HFFc6 (cell line): Measurements from ENCODE around the gene TENM3. TPM values are rescaled to one million over a fixed set of nuclear protein-coding genes. Genes with fewer than 3 reads are reported as not detected.

Source experiments
- DNase-seq: peaks from one replicate; pipeline ENCODE4 v3.0.0-alpha.2; 2018
- H3K27ac Mint-ChIP-seq: 2 replicates; pipeline ENCODE4 v1.8.0; 2020; ENCODE audit warnings: mild to moderate bottlenecking, mixed read lengths
- H3K27me3 Mint-ChIP-seq: 2 replicates; pipeline ENCODE4 v1.8.0; 2021; ENCODE audit warnings: mild to moderate bottlenecking, moderate library complexity, mixed read lengths; ENCODE audit not compliant: insufficient read depth
- H3K36me3 Mint-ChIP-seq: 2 replicates; pipeline ENCODE4 v1.8.0; 2021; ENCODE audit warnings: low read depth, mixed read lengths
- H3K4me1 Mint-ChIP-seq: 2 replicates; pipeline ENCODE4 v1.8.0; 2020; ENCODE audit warnings: low read depth, mixed read lengths
- H3K4me3 Mint-ChIP-seq: 2 replicates; pipeline ENCODE4 v1.8.0; 2020; ENCODE audit warnings: mild to moderate bottlenecking, moderate library complexity, mixed read lengths
- H3K9me3 Mint-ChIP-seq: 2 replicates; pipeline ENCODE4 v1.8.0; 2020; ENCODE audit warnings: mild to moderate bottlenecking, mixed read lengths
- total RNA-seq, 6 experiments: library from RNA; stranded (reverse); fragmentation: NEBNext Ultra II Directional; extraction: Animal tissue kit (Norgen Biotek cat#: 25700); gene quantifications; 2 replicates in 1 of 6; 3 replicates in 5 of 6; pipeline ENCODE4 v1.2.3, GENCODE V29; 2021
- TF ChIP-seq, protein P1 (sequence below): fragments of 200-600 bp; sonication (generic); IDR thresholded peaks from 2 replicates; pipeline ENCODE4 v1.5.0; 2021; ENCODE audit warnings: antibody characterized with exemption, mild to moderate bottlenecking

TENM3 gene
- total RNA-seq, 6 experiments from 2014 or later = 31.1 to 52.1 (median 42.0) TPM

DNA sequence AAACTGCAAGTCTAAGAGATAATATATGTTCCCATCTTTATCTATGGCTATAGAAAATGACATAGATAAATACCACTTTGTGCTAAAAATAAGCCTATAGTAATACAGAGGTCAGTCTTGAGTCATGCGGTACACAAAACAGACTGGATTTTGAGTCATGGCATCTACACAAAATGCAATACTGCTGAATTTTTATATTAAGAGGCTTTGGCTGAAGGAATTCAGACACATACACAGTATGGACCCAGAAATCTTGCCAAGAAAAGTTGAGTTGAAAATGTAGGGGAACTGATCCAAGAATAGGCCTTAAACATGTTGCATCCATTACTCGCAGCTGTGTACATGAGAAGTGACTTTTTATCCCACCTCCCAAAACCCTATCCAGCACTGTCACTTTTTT lies 184.4 kb downstream of the TENM3 start:
- H3K27ac Mint-ChIP-seq = no peak overlapping the region
- no peaks in the 10 kb centered on the region for H3K36me3 Mint-ChIP-seq
- H3K27me3 Mint-ChIP-seq = no peaks in the 10 kb centered on the region
- peaks cover 50% of the 10 kb centered on the region for H3K4me1 Mint-ChIP-seq
- H3K4me3 Mint-ChIP-seq = no peak overlapping the region
- TF ChIP-seq, protein P1, sequence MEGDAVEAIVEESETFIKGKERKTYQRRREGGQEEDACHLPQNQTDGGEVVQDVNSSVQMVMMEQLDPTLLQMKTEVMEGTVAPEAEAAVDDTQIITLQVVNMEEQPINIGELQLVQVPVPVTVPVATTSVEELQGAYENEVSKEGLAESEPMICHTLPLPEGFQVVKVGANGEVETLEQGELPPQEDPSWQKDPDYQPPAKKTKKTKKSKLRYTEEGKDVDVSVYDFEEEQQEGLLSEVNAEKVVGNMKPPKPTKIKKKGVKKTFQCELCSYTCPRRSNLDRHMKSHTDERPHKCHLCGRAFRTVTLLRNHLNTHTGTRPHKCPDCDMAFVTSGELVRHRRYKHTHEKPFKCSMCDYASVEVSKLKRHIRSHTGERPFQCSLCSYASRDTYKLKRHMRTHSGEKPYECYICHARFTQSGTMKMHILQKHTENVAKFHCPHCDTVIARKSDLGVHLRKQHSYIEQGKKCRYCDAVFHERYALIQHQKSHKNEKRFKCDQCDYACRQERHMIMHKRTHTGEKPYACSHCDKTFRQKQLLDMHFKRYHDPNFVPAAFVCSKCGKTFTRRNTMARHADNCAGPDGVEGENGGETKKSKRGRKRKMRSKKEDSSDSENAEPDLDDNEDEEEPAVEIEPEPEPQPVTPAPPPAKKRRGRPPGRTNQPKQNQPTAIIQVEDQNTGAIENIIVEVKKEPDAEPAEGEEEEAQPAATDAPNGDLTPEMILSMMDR = no peak
- DNase-seq = no peak
- no peaks in the 10 kb centered on the region for H3K9me3 Mint-ChIP-seq

DNA sequence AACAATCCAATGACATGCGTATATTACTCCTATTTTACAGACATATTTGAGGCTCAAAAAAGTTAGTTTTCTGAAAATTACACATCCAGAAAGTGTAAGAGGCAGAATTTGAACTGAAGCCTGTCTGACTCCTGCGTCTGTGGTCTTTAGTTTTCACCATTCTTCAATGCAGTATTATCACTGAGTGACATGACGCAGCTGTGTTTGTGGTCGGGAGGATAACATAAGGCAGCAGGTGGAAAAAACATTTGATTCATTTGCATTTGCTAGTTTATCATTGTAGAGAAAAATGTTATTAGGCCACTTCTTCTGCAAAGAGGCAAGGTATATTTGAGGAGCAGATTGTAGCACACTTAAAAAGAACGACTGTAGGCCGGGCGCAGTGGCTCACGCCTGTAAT lies 186.7 kb downstream of the TENM3 start:
- DNase-seq = no peak
- Mint-ChIP-seq H3K9me3 (no peaks in the 10 kb centered on the region), H3K4me3 (no peak overlapping the region), H3K4me1 (peaks cover 29% of the 10 kb centered on the region), H3K27ac (no peak overlapping the region), H3K36me3 (0 out of 2 replicates have a peak, but pooled peaks cover 5% of the 10 kb centered on the region), H3K27me3 (no peaks in the 10 kb centered on the region)
- TF ChIP-seq, protein P1 = no peak

DNA sequence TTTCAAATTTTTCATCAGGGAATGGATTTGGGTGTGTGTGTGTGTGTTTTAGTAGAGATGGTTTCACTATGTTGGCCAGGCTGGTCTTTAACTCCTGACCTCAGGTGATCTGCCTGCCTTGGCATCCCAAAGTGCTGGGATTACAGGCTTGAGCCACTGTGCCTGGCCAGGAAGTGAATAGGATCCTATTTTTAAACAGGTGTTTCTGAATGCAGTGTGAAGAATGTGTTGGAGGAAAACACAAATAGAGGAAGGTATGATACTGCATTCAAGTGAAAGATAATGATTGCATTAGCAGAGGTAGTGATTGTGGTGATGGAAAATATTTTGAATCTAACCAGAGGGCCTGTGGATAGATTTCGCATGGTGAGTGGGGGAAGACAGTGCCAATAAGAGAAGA lies 189.6 kb downstream of the TENM3 start:
- H3K36me3 Mint-ChIP-seq = 0 out of 2 replicates have a peak, but pooled peaks cover 5% of the 10 kb centered on the region
- H3K4me1 Mint-ChIP-seq = peaks cover 5% of the 10 kb centered on the region

DNA sequence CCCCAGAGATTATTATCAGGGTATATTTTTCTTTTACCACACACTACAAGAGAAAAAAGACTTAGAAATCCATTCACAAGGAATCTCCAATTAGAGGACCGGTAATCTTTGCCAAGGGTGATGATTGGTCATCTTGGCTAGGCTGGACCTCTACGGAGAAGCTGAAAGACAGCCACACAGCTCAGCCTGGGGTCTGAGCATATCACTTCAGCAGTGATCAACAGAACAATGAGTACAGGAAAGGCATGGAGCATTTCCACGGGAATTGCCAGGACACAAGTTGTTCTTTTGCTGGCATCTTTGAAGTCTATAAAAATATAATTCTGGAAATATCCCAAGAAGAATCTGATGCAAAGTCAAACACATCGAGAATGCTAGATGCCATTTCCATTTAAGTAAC lies 191.5 kb downstream of the TENM3 start:
- H3K4me3 Mint-ChIP-seq = no peak overlapping the region

More for the DNA sequence above, 189.6 kb downstream of the TENM3 start:
- H3K27ac Mint-ChIP-seq = no peak overlapping the region
- TF ChIP-seq, protein P1 = no peak
- no peak overlapping the region for H3K4me3 Mint-ChIP-seq
- H3K9me3 Mint-ChIP-seq = no peaks in the 10 kb centered on the region
- no peaks in the 10 kb centered on the region for H3K27me3 Mint-ChIP-seq
- DNase-seq = no peak

DNA sequence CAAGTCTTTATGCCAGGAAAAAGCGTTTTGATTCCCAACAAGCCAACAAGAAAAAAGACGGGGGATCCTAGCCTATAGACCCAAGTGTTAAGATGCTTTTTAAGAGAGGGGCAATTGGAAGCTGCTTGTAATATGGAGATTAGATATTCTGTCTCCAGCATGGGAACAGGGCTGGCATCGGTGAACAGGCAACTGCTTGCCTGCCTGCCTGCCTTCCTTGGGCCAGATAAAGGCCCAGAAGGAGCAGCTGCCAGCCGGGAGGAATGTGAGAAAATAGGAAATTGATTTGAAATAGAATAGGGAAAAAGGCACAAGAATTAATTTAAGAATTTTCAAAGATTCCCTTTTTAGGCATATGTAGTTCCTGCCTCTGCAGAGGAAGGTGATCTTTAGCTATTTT lies 192.2 kb downstream of the TENM3 start:
- no peak for DNase-seq
- Mint-ChIP-seq H3K36me3 (0 out of 2 replicates have a peak, but pooled peaks cover 5% of the 10 kb centered on the region), H3K9me3 (no peaks in the 10 kb centered on the region), H3K4me1 (peaks cover 17% of the 10 kb centered on the region), H3K4me3 (no peak overlapping the region), H3K27me3 (no peaks in the 10 kb centered on the region), H3K27ac (no peak overlapping the region)
- TF ChIP-seq, protein P1 = no peak

More for the DNA sequence above, 191.5 kb downstream of the TENM3 start:
- H3K27me3 Mint-ChIP-seq = no peaks in the 10 kb centered on the region
- TF ChIP-seq, protein P1 = no peak
- no peak overlapping the region for H3K27ac Mint-ChIP-seq
- H3K4me1 Mint-ChIP-seq = peaks cover 14% of the 10 kb centered on the region
- no peak for DNase-seq
- H3K36me3 Mint-ChIP-seq = 0 out of 2 replicates have a peak, but pooled peaks cover 5% of the 10 kb centered on the region
- H3K9me3 Mint-ChIP-seq = no peaks in the 10 kb centered on the region

DNA sequence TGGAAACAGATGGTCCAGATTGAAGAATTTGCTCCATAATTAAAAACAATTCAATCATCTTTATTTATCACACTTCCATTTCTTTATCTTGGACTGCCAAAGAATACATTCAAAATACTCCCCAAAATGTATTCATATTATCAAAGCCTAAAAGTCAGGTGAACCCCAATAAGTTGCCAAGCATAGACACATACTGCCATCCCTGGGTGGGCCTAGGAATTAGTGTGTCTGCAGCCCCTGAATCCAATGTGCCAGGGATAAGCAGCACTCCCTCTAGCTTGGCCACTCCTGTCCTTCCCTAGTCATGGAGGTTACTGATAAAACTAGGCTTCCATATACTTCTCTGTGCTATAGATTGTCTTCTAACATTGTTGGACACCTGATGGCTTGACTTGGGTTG lies 199.9 kb downstream of the TENM3 start:
- TF ChIP-seq, protein P1 = no peak
- H3K36me3 Mint-ChIP-seq = no peaks in the 10 kb centered on the region
- H3K4me1 Mint-ChIP-seq = peaks cover 38% of the 10 kb centered on the region
- H3K27me3 Mint-ChIP-seq = peaks cover 2% of the 10 kb centered on the region; the same call in 1 of the 2 replicates
- H3K4me3 Mint-ChIP-seq = no peak overlapping the region
- H3K9me3 Mint-ChIP-seq = no peaks in the 10 kb centered on the region
- no peak for DNase-seq
- no peak overlapping the region for H3K27ac Mint-ChIP-seq
